Head of caudate nucleus (tissue), 42 donors: ENCODE results near the gene LIPG.
"Not testable (repeated sequence)": the region's sequence is repeated elsewhere in the genome, so short reads cannot be mapped to it uniquely, and the experiment has no call there.

Source experiments
- DNase-seq, 42 donors: peaks; one replicate each; pipeline versions ENCODE4 v3.0.0 to v3.0.0-alpha.2; 2020 to 2021; ENCODE audit warnings: mixed read lengths in 7 of 42
- intact Hi-C: fragments of 100-400 bp; cut with DNase I; formaldehyde crosslinking; loops from one replicate; pipeline ENCODE4 v1.15.0; 2022

Gene LIPG

GRCh38 chr18:49561289-49562193 lies at the start of gene LIPG:
LIPG (plus strand) TSS chr18:49562057; CDS start chr18:49562309, 252 bp downstream.
- DNase-seq: peak in 7 of 42 donors; percentile 11 to 56 (median 33)
- intact Hi-C loops: no loop called here

- DNase-seq: not testable (repeated sequence)
- intact Hi-C loops: loop anchor here (5.0 kb wide), 1 partner anchor 344 kb away; no protein-coding TSS in a partner anchor
These were observed 49.0 kb upstream of the LIPG start for GRCh38 chr18:49512876-49513275.

DNA sequence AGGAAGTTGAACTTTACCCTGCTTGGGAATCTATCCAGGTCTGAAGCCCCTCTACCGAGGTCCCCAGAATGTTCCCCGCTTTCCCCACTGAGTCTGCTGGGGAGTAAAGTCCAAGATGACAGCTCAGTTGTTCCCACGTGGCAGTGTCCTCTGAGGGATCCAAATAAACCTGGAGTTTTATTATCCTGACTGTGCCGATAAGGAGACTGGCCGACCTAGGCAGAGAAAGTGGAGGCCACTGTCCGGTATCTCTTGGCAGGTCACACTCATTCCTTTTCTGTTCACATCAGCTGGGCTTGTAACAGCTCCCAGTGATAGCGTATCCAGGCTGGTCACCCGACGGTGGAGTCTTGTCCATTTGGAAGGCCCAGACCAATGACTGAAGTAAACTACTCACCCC lies 47.3 kb upstream of the LIPG start:
- intact Hi-C loops: loop anchor here (5.0 kb wide), 1 partner anchor 343 kb away; no protein-coding TSS in a partner anchor
- DNase-seq: no peak

- intact Hi-C loops, DNase-seq: not testable (repeated sequence)
These were observed 46.9 kb upstream of the LIPG start for GRCh38 chr18:49515003-49515402.

DNA sequence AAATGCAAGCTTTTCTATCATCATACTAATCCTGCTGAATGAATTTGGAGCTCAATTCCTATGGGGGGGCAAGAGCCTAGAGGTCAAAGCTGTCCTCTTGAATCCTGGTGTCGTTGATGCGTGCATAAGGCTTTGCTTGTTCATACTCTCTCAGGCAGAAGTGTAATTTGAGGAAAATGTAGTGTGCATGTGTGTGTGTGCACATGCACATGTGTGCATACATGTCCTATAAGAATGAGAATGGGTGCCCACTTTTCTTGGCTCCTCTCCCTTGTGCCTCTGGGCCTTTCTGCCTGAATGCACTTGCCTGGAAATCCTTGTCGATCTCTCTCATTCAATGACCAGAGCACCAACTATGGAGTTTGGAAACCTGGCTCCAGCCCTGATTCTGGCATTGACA lies 46.3 kb upstream of the LIPG start:
- intact Hi-C loops: no loop called here
- DNase-seq: no peak

DNA sequence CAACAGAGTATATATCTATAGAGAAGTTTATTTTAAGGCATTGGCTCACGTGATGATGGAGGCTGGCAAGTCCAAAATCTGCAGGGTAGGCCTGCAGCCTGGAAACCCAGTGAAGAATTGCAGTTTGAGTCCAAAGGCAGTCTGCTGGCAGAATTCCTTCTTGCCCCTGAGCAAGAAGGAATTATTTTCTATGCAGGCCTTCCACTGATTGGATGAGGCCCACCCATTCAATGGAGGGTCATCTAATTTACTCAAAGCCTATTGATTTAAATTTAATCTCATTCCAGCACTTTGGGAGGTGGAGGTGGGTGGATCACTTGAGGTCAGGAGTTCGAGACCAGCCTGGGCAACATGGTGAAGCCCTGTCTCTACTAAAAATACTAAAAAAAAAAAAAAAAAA lies 44.4 kb upstream of the LIPG start:
- intact Hi-C loops: no loop called here
- no peak for DNase-seq

- intact Hi-C loops: no loop called here
- no peak for DNase-seq
These were observed 42.5 kb upstream of the LIPG start for GRCh38 chr18:49519101-49519971.

GRCh38 chr18:49520661-49521145 lies 41.2 kb upstream of the LIPG start:
- DNase-seq: no peak
- intact Hi-C loops: no loop called here

DNA sequence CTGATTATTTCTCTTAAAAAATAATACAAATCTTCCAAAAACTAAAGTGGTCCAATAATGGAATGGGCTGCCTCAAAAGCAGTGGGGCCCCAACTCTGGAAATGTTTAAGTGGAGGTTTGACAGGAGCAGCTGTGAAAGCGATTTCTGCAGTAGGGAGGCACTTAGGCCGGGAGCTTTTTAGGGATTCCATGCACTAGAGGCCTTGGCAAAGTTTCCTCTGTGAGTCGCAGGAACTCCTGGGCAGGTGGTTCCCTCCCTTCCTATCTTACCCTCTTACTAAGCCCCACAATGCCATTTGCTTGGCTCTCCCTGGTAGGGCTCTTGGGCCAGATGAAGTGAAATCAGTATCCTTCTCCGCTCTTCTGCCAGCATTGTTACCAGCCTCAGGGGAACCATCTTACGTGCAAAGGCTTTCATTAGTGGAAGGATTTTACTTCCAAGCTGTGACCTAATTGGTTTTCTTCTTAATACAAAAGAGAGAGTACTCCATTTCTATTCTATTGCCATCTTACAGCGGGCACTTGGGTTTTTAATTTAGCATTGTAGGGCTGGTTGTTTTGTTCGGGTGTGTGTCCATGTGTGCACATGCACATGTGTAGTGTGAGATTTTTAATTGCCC lies 40.5 kb upstream of the LIPG start:
- DNase-seq: peak in 1 of 42 donors; percentile 22
- intact Hi-C loops: no loop called here

GRCh38 chr18:49523580-49524093 lies 38.2 kb upstream of the LIPG start:
- intact Hi-C loops, DNase-seq: not testable (repeated sequence)

- no peak for DNase-seq
- intact Hi-C loops: no loop called here
These were observed 37.5 kb upstream of the LIPG start for GRCh38 chr18:49524349-49524748.

- DNase-seq: no peak
- intact Hi-C loops: no loop called here
These were observed 36.9 kb upstream of the LIPG start for GRCh38 chr18:49524951-49525350.

GRCh38 chr18:49525981-49526380 lies 35.9 kb upstream of the LIPG start:
- no peak for DNase-seq
- intact Hi-C loops: no loop called here

DNA sequence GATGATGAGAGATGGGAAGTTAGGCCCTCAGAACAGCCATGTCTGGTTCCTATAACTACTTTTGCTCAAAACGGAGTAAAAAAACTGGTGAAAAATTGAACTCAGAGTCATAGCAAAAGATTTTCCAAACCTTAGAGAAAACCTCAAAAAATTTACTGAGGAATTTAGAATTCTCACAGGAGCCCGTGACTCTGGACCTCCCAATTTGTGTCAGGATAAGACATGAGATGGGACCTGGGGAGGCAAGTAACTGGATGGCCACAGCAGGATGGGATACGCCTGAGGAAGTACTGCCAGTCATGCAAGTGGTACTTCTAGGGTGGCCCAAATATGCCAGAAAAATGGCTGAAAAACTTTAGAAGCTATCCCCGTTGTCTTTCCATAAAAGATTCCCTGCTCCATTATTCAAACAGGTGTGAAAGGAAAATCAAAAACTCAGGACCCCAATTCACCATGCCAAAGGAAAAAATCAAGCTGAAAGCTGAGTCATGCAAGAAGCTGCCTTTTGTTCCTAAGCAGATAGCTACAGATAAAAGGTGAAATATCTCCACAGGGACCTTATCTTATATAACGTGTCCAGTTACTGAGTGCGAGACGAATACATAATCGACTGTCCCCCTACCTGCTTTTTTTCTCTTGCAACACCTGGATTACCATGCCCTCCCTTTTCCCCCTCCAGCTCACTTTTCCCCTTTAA lies 34.1 kb upstream of the LIPG start:
- DNase-seq: no peak
- intact Hi-C loops: no loop called here

DNA sequence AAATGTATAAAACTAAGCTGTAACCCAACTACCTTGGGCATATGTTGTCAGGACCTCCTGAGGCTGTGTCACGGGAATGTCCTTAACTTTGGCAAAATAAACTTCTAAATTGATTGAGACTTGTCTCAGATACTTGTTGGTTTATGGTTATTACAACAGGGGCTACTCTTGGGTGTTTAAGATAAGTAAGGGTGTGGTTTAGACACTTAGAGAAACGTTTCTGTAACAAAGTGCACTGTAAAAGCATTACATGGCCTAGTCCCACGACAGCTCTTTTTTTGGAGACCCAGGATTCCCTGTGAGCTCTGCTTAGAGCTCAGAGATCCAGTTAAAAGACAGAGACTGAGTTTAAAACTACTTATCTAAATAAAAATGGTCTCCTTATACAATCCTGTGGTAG lies 32.3 kb upstream of the LIPG start:
- intact Hi-C loops: no loop called here
- no peak for DNase-seq

GRCh38 chr18:49531678-49532153 lies 30.1 kb upstream of the LIPG start:
- intact Hi-C loops: no loop called here
- DNase-seq: peak in 3 of 42 donors; percentile 4 to 17 (median 12)

GRCh38 chr18:49534846-49535601 lies 26.8 kb upstream of the LIPG start:
- no peak for DNase-seq
- intact Hi-C loops: no loop called here
